Activated B cell treated with CpG ODN at 0.5 μM for 24 hours (primary cell): ENCODE measurements around the gene DUSP10. TPM values are rescaled to one million over a fixed set of nuclear protein-coding genes. Genes with fewer than 3 reads are reported as not detected.

Experiments used
- ATAC-seq: fragments of 200-7000 bp; cut with Tn5 transposase; one replicate; pipeline ENCODE4 v1.10.0; 2021; ENCODE audit warnings: low read depth, mild to moderate bottlenecking, moderate library complexity
- CTCF ChIA-PET: fragments of 350-600 bp; sonication (Branson Sonifier 250); formaldehyde crosslinking; loops from one replicate; lab custom pipeline; 2021; ENCODE audit warnings: antibody characterized with exemption; lab: Charles Lee
- POLR2A ChIA-PET: fragments of 350-600 bp; sonication (Branson Sonifier 250); formaldehyde crosslinking; loops from one replicate; lab custom pipeline; 2021; ENCODE audit warnings: antibody characterized with exemption; lab: Charles Lee
- DNase-seq: peaks from one replicate; pipeline ENCODE4 v3.0.0; 2022
- H3K27ac Mint-ChIP-seq: one replicate; pipeline ENCODE4 v1.8.0; 2020; ENCODE audit warnings: mixed read lengths
- H3K27me3 Mint-ChIP-seq: one replicate; pipeline ENCODE4 v1.8.0; 2021; ENCODE audit warnings: mixed read lengths
- H3K36me3 Mint-ChIP-seq: one replicate; pipeline ENCODE4 v1.8.0; 2021; ENCODE audit warnings: low read depth, mixed read lengths
- H3K4me1 Mint-ChIP-seq: one replicate; pipeline ENCODE4 v1.8.0; 2021; ENCODE audit warnings: mixed read lengths
- H3K4me3 Mint-ChIP-seq: one replicate; pipeline ENCODE4 v1.8.0; 2020; ENCODE audit warnings: mild to moderate bottlenecking, mixed read lengths
- H3K9me3 Mint-ChIP-seq: one replicate; pipeline ENCODE4 v1.8.0; 2020; ENCODE audit warnings: mixed read lengths
- intact Hi-C: fragments of 100-400 bp; cut with micrococcal nuclease; formaldehyde crosslinking; loops from one replicate; pipeline ENCODE4 v1.15.1; 2024
- total RNA-seq: library from RNA; stranded (reverse); gene quantifications from 2 replicates; pipeline ENCODE4 v1.2.3, GENCODE V29; 2022
- TF ChIP-seq, protein P1 (sequence below): fragments of 200-600 bp; IDR thresholded peaks from one replicate; pipeline ENCODE4 v1.8.0; 2022; ENCODE audit warnings: antibody characterized with exemption, mild to moderate bottlenecking

The DUSP10 gene
- total RNA-seq, 1 donor from 2014 or later: 39.5 TPM

DNA sequence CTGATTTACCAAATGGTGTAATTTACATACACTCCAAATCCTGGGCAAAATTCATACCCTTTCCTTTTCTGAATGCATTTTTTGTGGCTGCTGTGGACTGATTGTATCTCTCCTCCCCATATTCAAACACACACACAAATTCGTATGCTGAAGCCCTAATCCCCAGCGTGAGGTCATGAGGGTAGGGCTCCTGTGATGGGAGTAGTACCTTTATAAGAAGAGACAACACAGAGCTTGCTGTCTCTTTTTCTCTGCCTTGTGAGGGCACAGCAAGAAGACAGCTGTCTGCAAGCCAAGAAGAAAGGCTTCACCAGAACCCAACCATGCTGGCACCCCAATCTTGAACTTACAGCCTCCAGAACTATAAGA is 24.4 kb downstream of the DUSP10 start:
- intact Hi-C loops: no loop called here
- peaks cover 71% of the 10 kb centered on the region for H3K36me3 Mint-ChIP-seq
- ChIA-PET POLR2A (interaction anchor here (0.7 kb wide), 1 partner anchor 64 kb away, joined by 3 read pairs; no protein-coding TSS in a partner anchor), CTCF (no interaction called here)
- ATAC-seq (no peak), DNase-seq (no peak)
- no peak overlapping the region for H3K27ac Mint-ChIP-seq
- TF ChIP-seq, protein P1, sequence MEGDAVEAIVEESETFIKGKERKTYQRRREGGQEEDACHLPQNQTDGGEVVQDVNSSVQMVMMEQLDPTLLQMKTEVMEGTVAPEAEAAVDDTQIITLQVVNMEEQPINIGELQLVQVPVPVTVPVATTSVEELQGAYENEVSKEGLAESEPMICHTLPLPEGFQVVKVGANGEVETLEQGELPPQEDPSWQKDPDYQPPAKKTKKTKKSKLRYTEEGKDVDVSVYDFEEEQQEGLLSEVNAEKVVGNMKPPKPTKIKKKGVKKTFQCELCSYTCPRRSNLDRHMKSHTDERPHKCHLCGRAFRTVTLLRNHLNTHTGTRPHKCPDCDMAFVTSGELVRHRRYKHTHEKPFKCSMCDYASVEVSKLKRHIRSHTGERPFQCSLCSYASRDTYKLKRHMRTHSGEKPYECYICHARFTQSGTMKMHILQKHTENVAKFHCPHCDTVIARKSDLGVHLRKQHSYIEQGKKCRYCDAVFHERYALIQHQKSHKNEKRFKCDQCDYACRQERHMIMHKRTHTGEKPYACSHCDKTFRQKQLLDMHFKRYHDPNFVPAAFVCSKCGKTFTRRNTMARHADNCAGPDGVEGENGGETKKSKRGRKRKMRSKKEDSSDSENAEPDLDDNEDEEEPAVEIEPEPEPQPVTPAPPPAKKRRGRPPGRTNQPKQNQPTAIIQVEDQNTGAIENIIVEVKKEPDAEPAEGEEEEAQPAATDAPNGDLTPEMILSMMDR: no peak
- no peaks in the 10 kb centered on the region for H3K9me3 Mint-ChIP-seq
- no peaks in the 10 kb centered on the region for H3K27me3 Mint-ChIP-seq
- no peak overlapping the region for H3K4me3 Mint-ChIP-seq
- H3K4me1 Mint-ChIP-seq: peaks cover 64% of the 10 kb centered on the region

DNA sequence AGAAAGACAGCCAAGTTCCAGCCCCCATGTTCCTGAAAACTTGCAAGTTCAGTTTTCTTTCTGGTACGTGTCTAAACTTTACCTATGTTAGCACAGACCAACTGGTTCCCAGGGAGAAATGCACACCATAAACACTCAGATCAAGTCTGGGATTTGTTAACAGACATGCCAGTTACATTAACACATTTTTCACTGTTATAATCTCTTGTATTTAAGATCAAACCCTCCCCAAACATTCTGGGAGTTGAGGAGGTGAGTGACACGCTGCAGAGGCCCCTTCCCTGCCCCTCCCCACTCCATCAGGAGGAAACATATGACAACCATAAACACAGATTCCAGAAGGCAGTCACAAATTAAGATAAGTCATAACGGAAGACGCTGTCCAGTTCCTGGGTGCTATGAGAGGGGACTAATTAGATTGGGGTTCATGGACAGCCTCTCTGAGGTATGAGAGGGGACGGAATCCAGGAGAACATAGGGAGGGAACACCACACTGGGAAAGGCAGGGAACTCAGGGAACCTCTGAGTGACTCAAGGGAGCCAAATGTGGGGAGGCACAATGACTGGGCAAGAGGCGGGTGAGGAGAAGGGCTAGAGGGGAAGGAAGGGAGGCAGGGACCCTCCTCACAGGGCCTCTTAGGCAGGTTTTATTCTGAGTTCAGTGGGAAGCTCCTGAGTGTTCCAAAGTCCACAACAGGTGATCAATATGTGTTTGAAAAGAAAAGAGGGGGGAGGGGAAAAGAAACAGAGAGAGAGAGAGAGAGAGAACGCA is 25.0 kb downstream of the DUSP10 start:
- Mint-ChIP-seq H3K36me3 (peaks cover 69% of the 10 kb centered on the region), H3K9me3 (no peaks in the 10 kb centered on the region), H3K27ac (no peak overlapping the region), H3K4me1 (peaks cover 65% of the 10 kb centered on the region), H3K27me3 (no peaks in the 10 kb centered on the region), H3K4me3 (no peak overlapping the region)
- intact Hi-C loops: no loop called here
- no peak for ATAC-seq
- POLR2A ChIA-PET: interaction anchor here (0.7 kb wide), 1 partner anchor 65 kb away, joined by 3 read pairs; no protein-coding TSS in a partner anchor
- TF ChIP-seq, protein P1: no peak
- CTCF ChIA-PET: no interaction called here
- DNase-seq: no peak

DNA sequence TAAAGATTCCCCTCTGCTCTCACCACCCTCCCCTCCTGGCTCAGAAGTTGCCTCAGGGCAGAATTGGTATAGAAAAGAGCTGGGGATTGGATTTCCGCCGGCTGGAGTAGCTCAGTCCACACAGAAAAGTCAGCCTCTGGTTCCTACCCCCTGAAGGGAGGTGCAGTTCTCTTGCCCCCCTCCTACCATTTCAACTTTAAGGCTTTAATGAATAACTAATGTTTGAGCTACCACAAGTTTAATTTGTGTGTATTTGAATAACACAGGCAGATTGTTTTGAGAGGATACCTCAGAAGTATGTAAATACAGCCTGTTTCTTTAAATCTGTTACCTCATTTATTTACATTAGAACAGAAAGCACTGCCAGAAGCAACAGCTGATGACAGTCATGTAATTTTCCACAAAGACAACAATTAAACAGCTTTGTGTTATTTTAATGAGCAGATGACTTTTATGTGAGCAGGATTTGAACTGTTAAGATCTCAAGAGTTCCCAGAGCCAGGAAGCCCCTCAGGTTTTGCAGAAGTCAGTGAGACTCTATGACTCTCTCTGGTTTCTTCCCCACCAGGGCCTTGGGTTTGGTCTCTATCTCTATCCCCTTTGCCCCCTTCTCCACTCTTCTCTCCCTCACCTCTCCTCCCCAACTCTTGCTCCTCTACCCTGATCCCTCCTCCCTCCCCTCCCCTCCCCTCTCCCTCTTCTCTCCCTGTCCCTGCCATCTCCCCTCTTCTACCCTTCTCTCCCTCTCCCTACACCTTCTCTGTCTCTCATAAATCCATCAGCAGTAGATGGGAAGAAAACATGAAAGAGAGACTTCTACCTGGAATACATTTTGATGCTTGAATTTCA is 26.3 kb downstream of the DUSP10 start:
- H3K9me3 Mint-ChIP-seq: no peaks in the 10 kb centered on the region
- no peaks in the 10 kb centered on the region for H3K27me3 Mint-ChIP-seq
- H3K4me1 Mint-ChIP-seq: peaks cover 70% of the 10 kb centered on the region
- intact Hi-C loops: no loop called here
- ATAC-seq: no peak
- peaks cover 68% of the 10 kb centered on the region for H3K36me3 Mint-ChIP-seq
- POLR2A ChIA-PET: interaction anchor here (1.5 kb wide), 1 partner anchor 124 kb away, joined by 4 read pairs; no protein-coding TSS in a partner anchor
- CTCF ChIA-PET: no interaction called here
- H3K4me3 Mint-ChIP-seq: no peak overlapping the region
- TF ChIP-seq, protein P1: no peak
- no peak overlapping the region for H3K27ac Mint-ChIP-seq
- no peak for DNase-seq

DNA sequence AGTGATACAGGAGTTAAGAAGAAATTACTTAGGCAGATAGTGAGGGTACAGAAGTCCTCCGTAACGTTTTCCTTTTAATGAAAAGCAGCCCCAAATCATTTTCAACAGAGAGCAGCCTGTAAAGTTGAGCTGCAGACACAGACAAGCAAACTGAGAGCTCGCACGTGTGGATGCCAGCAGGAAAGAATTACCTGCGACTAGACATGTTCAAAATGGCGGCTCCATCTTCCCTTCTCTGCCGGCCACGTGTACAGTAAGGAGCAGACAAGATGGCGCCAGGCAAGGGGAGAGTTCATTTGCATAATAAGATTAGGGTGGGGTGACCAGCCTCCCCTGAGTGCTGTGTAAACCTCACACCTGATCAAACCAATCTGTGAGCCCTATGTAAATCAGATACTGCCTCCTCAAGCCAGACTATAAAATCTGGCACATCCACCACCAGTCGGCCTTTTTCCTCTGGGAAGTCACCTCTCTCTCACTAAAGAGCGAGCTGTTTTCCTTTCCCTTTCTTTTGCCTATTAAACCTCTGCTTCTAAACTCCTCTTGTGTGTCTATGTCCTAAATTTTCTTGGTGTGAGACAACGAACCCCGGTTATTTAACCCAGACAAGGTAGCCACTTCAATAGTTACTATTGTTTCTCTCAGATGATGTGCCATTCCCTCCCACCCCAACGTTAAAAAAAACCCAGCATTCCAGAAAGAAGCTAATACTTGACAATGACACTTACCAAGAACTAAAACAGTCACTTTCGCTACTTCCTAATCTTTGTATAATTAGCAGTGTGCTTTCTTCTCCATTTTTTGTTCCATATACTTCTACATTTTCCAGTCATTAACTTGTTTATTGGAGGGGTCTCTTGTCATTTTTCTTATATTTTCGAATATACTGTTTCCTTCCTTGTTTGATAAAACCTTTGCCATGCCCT is 27.4 kb downstream of the DUSP10 start:
- ChIA-PET CTCF (no interaction called here), POLR2A (interaction anchor here (0.7 to 1.5 kb wide), 2 partner anchors 14 to 125 kb away, joined by 3 to 4 read pairs; no protein-coding TSS in a partner anchor)
- intact Hi-C loops: no loop called here
- TF ChIP-seq, protein P1: no peak
- Mint-ChIP-seq H3K27me3 (no peaks in the 10 kb centered on the region), H3K4me1 (peaks cover 71% of the 10 kb centered on the region), H3K27ac (no peak overlapping the region), H3K4me3 (no peak overlapping the region), H3K9me3 (no peaks in the 10 kb centered on the region), H3K36me3 (peaks cover 63% of the 10 kb centered on the region)
- DNase-seq: no peak
- ATAC-seq: no peak
